GM12878 (cell line): Measurements from ENCODE around the gene ADGRE1.

Experiments
- BHLHE40 ChIP-seq, 2 experiments: fragments of 450-650 bp in 1 of 2; IDR thresholded peaks; 2 replicates each; pipeline ENCODE4 v1.6.1; 2011 to 2017; ENCODE audit warnings: low read depth in 2 of 2, borderline replicate concordance in 1 of 2, improper control_type of control experiment in 1 of 2, low read length in 1 of 2, mild to moderate bottlenecking in 1 of 2
- POLR2A ChIP-seq: IDR thresholded peaks from 2 replicates; pipeline ENCODE4 v1.6.1; 2011; ENCODE audit warnings: low read depth, mild to moderate bottlenecking, low read length
- RAD21 ChIP-seq: IDR thresholded peaks from 2 replicates; pipeline ENCODE4 v1.6.1; 2011; ENCODE audit warnings: mild to moderate bottlenecking, low read depth, low read length, moderate library complexity; ENCODE audit not compliant: insufficient read depth
- TF ChIP-seq, protein P1 (sequence below): fragments of 450-650 bp; IDR thresholded peaks from 2 replicates; pipeline ENCODE4 v1.6.1; 2014; ENCODE audit warnings: mild to moderate bottlenecking
- TF ChIP-seq, protein P2 (sequence below): IDR thresholded peaks from 2 replicates; pipeline ENCODE4 v1.6.1; 2012; ENCODE audit warnings: low read depth, low read length, improper control_type of control experiment
- TF ChIP-seq, protein P3 (sequence below), 3 experiments: IDR thresholded peaks in 2 of 3; conservative IDR thresholded peaks in 1 of 3; 2 replicates each; pipeline ENCODE4 v1.5.1; 2011; ENCODE audit warnings: low read depth in 3 of 3, low read length in 3 of 3, mild to moderate bottlenecking in 3 of 3, control low read depth in 2 of 3, moderate library complexity in 2 of 3, inconsistent platforms in 1 of 3, mixed read lengths in 1 of 3; ENCODE audit not compliant: control insufficient read depth in 2 of 3, insufficient read depth in 1 of 3; ENCODE audit errors: extremely low read depth in 1 of 3

DNA sequence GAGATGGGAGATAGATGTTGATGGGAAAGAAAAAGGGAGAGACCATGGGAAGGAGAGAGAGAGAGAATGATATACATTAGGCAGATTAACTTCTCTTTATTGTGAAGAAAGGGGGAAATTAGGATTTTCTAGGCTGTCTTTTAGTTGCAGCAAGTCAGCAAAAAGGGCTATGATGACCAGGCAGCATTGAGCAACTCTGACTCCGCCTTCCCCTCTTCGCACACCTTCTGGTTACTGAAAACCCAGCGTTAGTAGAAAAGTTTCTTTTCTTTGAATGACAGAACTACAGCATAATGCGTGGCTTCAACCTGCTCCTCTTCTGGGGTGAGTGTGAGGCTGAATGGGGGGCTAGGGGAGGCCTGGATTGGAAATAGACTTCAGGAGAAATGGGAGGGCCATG is at the start of gene ADGRE1:
- TF ChIP-seq POLR2A (no peak), RAD21 (no peak), BHLHE40 (IDR thresholded peaks at IDR 0.05; ENCODE audit: borderline replicate concordance in 1 of 2, low read depth in 2 of 2, low read length in 1 of 2) (no peak)
- TF ChIP-seq, protein P1, sequence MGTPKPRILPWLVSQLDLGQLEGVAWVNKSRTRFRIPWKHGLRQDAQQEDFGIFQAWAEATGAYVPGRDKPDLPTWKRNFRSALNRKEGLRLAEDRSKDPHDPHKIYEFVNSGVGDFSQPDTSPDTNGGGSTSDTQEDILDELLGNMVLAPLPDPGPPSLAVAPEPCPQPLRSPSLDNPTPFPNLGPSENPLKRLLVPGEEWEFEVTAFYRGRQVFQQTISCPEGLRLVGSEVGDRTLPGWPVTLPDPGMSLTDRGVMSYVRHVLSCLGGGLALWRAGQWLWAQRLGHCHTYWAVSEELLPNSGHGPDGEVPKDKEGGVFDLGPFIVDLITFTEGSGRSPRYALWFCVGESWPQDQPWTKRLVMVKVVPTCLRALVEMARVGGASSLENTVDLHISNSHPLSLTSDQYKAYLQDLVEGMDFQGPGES, result no peak
- TF ChIP-seq, protein P2, sequence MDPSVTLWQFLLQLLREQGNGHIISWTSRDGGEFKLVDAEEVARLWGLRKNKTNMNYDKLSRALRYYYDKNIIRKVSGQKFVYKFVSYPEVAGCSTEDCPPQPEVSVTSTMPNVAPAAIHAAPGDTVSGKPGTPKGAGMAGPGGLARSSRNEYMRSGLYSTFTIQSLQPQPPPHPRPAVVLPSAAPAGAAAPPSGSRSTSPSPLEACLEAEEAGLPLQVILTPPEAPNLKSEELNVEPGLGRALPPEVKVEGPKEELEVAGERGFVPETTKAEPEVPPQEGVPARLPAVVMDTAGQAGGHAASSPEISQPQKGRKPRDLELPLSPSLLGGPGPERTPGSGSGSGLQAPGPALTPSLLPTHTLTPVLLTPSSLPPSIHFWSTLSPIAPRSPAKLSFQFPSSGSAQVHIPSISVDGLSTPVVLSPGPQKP, result no peak
- TF ChIP-seq, protein P3, sequence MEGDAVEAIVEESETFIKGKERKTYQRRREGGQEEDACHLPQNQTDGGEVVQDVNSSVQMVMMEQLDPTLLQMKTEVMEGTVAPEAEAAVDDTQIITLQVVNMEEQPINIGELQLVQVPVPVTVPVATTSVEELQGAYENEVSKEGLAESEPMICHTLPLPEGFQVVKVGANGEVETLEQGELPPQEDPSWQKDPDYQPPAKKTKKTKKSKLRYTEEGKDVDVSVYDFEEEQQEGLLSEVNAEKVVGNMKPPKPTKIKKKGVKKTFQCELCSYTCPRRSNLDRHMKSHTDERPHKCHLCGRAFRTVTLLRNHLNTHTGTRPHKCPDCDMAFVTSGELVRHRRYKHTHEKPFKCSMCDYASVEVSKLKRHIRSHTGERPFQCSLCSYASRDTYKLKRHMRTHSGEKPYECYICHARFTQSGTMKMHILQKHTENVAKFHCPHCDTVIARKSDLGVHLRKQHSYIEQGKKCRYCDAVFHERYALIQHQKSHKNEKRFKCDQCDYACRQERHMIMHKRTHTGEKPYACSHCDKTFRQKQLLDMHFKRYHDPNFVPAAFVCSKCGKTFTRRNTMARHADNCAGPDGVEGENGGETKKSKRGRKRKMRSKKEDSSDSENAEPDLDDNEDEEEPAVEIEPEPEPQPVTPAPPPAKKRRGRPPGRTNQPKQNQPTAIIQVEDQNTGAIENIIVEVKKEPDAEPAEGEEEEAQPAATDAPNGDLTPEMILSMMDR (IDR thresholded peaks at IDR 0.05 in 2 of 3, conservative IDR thresholded peaks at IDR 0.05 in 1 of 3; ENCODE audit: control insufficient read depth in 2 of 3, extremely low read depth in 1 of 3, insufficient read depth in 1 of 3, low read depth in 3 of 3, low read length in 3 of 3), result no peak
